Nephron progenitor cell (in vitro differentiated cells): ENCODE data around the gene PDILT.

ENCODE experiments used
- DNase-seq: peaks from one replicate; pipeline ENCODE4 v3.0.0; 2021
- H3K27ac Mint-ChIP-seq: 2 replicates; pipeline ENCODE4 v1.8.0; 2021; ENCODE audit warnings: mild to moderate bottlenecking, moderate library complexity, mixed read lengths
- H3K27me3 Mint-ChIP-seq: 2 replicates; pipeline ENCODE4 v1.8.0; 2021; ENCODE audit warnings: mild to moderate bottlenecking, low read depth, mixed read lengths; ENCODE audit not compliant: poor library complexity
- H3K36me3 Mint-ChIP-seq: 2 replicates; pipeline ENCODE4 v1.8.0; 2021; ENCODE audit warnings: low read depth, mixed read lengths
- H3K4me1 Mint-ChIP-seq: 2 replicates; pipeline ENCODE4 v1.8.0; 2021; ENCODE audit warnings: mixed read lengths
- H3K4me3 Mint-ChIP-seq: 2 replicates; pipeline ENCODE4 v1.8.0; 2021; ENCODE audit warnings: mild to moderate bottlenecking, moderate library complexity, mixed read lengths
- H3K9me3 Mint-ChIP-seq: 2 replicates; pipeline ENCODE4 v1.8.0; 2021; ENCODE audit warnings: mild to moderate bottlenecking, moderate library complexity, mixed read lengths
- CTCF ChIP-seq: fragments of 200-600 bp; sonication (generic); IDR thresholded peaks from 2 replicates; pipeline ENCODE4 v1.5.0; 2021; ENCODE audit warnings: antibody characterized with exemption

Gene PDILT

GRCh38 chr16:20329392-20330138, 75.0 kb downstream of the PDILT start:
- H3K4me1 Mint-ChIP-seq = peaks cover 4% of the 10 kb centered on the region
- no peak overlapping the region for H3K4me3 Mint-ChIP-seq
- H3K27ac Mint-ChIP-seq = no peak overlapping the region
- H3K27me3 Mint-ChIP-seq = peaks cover 8% of the 10 kb centered on the region
- TF ChIP-seq CTCF = no peak
- no peak for DNase-seq
- H3K36me3 Mint-ChIP-seq = no peaks in the 10 kb centered on the region
- H3K9me3 Mint-ChIP-seq = no peaks in the 10 kb centered on the region

GRCh38 chr16:20327444-20328041, 77.0 kb downstream of the PDILT start, which contains the start of gene GP2:
TSS of gene GP2 (minus strand) at chr16:20327513. CDS start at chr16:20326431, 1,082 bp downstream.
- no peak within 1 kb of the TSS for H3K4me3 Mint-ChIP-seq
- H3K4me1 Mint-ChIP-seq = no peaks in the 10 kb centered on the region
- peaks cover 13% of the 10 kb centered on the region for H3K27me3 Mint-ChIP-seq
- no peaks in the 10 kb centered on the region for H3K36me3 Mint-ChIP-seq
- peak; percentile 8 for TF ChIP-seq CTCF
- H3K27ac Mint-ChIP-seq = no peak within 1 kb of the TSS
- no peak for DNase-seq
- no peaks in the 10 kb centered on the region for H3K9me3 Mint-ChIP-seq

- no peaks in the 10 kb centered on the region for H3K4me1 Mint-ChIP-seq
- no peak for DNase-seq
- H3K27ac Mint-ChIP-seq = no peak overlapping the region
- H3K4me3 Mint-ChIP-seq = no peak overlapping the region
- no peak for TF ChIP-seq CTCF
- no peaks in the 10 kb centered on the region for H3K36me3 Mint-ChIP-seq
- H3K9me3 Mint-ChIP-seq = no peaks in the 10 kb centered on the region
- H3K27me3 Mint-ChIP-seq = peaks cover 13% of the 10 kb centered on the region
These were observed 78.2 kb downstream of the PDILT start for GRCh38 chr16:20326321-20326720.

GRCh38 chr16:20325005-20325404, 79.5 kb downstream of the PDILT start:
- no peak for DNase-seq
- TF ChIP-seq CTCF = no peak
- peaks cover 12% of the 10 kb centered on the region for H3K27me3 Mint-ChIP-seq
- no peaks in the 10 kb centered on the region for H3K4me1 Mint-ChIP-seq
- H3K4me3 Mint-ChIP-seq = no peak overlapping the region
- no peak overlapping the region for H3K27ac Mint-ChIP-seq
- H3K36me3 Mint-ChIP-seq = no peaks in the 10 kb centered on the region
- H3K9me3 Mint-ChIP-seq = no peaks in the 10 kb centered on the region

DNA sequence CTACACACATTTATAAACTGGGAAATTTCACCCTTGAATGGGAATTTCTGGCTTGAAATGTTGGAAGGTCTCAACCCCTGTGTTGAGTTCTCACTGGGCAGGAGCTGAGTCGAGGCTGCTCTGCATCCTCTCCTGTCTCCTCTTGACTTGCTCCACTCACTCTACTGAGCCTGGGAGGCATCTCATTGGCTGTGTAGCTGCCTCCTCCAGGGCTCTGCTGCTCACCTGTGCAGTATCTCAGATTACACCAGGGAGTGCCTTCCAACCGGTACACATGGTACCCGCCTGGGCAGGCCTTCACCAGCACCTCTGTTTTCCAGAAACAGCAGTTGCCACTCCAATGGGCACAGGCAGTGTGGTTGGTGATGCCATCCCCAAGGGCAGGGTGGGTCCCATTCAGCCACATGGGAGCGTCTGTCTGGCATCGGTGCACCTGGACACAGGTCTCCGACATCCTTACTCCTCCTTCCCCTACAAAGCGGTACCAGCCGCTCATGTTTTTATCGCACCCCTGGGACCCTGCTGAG, 80.9 kb downstream of the PDILT start:
- H3K36me3 Mint-ChIP-seq = no peaks in the 10 kb centered on the region
- H3K27ac Mint-ChIP-seq = no peak overlapping the region
- H3K9me3 Mint-ChIP-seq = no peaks in the 10 kb centered on the region
- no peaks in the 10 kb centered on the region for H3K4me1 Mint-ChIP-seq
- peaks cover 16% of the 10 kb centered on the region for H3K27me3 Mint-ChIP-seq
- no peak for DNase-seq
- no peak for TF ChIP-seq CTCF
- no peak overlapping the region for H3K4me3 Mint-ChIP-seq
